ENCODE measurements around the gene PLGLB2. TPM values are rescaled to one million over a fixed set of nuclear protein-coding genes. Genes with fewer than 3 reads are reported as not detected.
"Not testable (repeated sequence)": the region's sequence is repeated elsewhere in the genome, so short reads cannot be mapped to it uniquely, and the experiment has no call there.

Gene PLGLB2
- 1 to 10 TPM; 2.0 to 7.4 (median 4.2) TPM for polyA plus RNA-seq (ENCODE audit: insufficient read length in 4 of 4)

DNA sequence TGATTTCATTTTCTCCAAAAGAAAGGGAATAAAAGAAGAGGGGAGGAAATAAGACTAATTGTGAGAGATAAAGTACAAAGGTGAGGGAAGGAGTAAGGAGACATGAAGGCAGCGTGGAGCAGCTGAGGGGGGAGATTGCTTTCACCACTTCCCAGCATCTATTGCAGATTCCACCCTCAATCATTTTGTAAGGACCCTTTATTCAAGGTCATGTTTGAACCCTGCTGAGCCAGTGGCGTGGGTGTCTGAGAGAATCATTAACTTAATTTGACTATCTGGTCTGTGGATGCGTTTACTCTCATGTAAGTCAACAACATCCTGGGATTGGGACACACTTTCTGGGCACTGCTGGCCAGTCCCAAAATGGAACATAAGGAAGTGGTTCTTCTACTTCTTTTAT lies at the start of gene PLGLB2:
Gene PLGLB2 (plus strand): TSS at position 297 of the 400 bp plus-strand sequence. CDS start 67 bp downstream, at position 364.
- DNase-seq (ENCODE audit: low read depth in 4 of 4, low spot score in 3 of 4): not testable (repeated sequence)

DNA sequence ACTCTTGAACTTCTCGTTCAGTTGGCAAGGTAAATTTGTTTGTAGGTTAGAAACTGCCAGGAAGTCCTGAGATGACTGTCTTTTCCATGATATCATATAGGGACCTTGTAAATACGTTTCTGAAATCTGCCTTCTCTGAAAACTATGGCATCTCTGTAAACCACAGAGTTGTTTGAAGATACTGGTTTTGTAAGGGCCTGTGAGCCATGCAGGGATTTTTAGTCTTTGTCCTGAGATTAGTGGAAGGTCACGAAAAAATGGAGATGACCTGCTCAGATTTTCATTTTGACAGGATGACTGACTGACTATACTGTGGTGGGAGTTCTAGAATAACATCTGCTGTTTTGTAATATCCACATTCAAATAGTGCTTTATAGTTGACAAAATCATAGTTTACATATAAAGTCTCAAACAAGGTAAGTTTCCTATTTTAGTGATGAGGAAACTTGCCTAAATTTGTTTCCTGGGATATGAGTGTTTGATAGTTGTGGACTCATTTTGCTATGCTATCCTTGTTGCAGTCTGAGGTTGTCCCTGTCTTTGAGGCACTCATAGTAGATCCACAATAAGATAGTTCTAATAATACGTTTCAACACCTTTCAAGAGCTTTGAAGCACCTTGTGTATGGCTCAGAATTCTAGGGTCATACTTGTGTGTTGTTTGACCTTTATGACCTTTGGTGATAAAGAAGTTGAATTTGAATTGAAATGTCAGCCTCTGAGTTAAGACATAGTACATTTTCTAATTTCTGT lies 43.1 kb upstream of the PLGLB2 start:
- not testable (repeated sequence) for DNase-seq (ENCODE audit: low read depth in 4 of 4, low spot score in 3 of 4)

DNA sequence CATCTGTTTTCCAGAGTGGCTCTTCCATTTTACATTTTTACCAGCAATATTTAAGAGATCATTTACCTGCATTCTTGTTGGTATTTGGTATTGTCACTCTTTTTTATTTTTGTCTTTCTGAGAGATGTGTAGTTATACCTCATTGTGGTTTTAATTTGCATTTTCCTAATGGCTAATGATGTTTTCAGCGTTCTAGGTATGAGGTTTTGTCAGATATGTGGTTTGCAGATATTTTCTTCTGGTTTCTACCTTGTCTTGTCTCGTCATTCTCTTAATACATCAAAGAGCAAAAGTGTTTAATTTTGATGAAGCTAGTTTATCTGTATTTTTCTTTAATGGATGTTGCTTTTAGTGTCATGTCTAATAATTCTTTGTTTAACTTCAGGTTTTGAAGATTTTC lies 39.5 kb upstream of the PLGLB2 start:
- not testable (repeated sequence) for DNase-seq (ENCODE audit: low read depth in 4 of 4, low spot score in 3 of 4)

DNA sequence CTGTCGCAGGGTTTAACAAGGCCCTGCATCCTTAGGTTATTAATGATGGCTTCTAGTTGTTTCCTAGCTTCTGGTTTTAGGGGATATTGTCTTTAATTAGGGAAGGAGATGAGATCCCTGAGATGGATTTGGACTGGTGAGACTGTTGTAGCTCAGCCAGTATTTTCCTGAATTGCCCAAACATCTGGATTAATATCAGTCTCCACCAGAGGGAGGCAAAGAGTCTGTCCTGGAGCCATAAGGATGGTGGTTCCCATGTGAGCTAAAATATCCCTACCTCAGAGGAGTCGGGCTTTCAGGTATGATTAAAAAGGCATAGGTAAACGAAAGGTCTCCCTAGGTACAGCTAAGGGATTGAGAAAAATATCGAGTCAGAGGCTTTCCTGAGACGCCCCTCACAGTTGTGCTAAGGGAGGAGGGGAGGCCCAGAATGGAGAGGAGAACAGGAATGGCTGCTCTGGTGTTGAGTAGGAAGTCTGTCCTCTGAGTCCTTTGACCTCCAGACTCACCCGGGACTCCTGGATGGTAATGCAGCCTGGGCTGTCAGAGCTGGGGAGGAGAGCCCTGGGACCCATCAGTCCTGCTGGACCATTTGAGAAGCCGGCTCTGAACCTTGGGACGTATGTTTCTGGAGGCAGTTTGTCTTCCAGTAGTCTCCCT lies 19.8 kb upstream of the PLGLB2 start:
- DNase-seq (ENCODE audit: low read depth in 4 of 4, low spot score in 3 of 4): not testable (repeated sequence)

DNA sequence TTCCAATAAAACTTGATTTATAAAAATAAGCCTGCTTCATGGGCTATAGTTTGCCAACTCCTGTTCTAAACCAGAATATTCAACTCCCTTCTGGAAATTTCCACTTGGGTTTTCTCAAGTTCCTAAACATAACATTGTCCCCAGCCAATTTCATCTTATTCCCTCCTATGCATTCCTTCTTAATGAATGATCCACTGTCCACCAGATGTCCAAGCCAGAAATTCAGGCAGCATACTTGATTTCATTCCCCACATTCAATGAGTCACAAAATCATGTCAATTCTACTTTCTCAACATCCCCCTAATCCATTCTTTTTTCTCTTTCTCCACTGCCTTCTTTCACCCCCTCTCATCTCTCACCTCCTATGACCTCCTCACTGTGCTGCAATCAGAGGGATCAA lies 7.0 kb upstream of the PLGLB2 start:
- DNase-seq (ENCODE audit: low read depth in 4 of 4, low spot score in 3 of 4): not testable (repeated sequence)

DNA sequence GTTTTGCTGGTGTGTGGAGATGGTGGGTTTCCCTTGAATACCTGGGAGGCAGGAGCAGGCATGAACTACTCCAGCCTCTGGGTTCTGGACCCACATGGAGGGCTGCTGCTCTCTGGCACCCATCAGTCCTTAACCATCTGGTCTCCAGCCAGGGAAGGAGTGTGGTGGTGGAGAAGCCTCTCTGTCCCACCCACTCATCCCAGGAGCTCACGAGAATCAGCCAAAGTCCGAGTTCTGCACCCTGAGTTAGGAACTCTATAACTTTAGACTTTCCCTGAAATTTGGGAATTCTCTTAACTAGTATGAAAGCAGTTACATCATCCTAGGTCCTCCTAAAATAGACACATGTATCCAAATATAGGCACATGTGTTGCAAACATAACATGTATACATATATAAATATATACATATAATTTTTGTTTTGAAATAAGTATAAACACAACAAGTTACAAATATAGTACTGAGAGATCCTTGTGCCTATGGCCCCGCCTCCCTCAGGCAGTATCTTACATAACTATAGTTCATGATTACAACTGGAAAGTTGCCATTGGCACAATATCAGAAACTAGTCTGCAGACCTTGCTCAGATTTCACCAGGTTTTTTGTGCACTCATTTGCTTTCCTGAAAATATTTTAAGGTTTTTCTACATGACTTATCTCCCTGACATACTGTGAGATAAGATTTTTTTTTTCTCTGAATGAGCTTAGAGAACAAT lies 5.3 kb upstream of the PLGLB2 start:
- DNase-seq (ENCODE audit: low read depth in 4 of 4, low spot score in 3 of 4): not testable (repeated sequence)

DNA sequence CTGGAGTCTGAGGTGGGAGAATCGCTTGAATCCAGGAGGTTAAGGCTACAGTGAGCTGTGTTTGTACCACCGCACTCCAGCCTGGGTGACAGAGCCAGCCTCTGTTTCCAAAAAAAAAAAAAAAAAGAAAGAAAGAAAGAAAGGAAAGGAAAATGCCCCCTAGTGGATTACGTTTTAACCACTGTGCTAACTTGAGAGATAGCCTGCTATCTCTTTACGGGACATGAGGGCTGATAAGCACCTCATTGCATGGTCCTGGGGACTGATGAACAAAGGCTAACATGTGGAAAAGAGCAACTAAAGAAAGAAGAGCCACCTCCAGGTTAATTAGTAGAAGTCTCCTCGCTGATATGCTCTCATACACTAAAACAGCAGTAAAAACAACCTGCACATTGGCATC lies 4.2 kb upstream of the PLGLB2 start:
- not testable (repeated sequence) for DNase-seq (ENCODE audit: low read depth in 4 of 4, low spot score in 3 of 4)

DNA sequence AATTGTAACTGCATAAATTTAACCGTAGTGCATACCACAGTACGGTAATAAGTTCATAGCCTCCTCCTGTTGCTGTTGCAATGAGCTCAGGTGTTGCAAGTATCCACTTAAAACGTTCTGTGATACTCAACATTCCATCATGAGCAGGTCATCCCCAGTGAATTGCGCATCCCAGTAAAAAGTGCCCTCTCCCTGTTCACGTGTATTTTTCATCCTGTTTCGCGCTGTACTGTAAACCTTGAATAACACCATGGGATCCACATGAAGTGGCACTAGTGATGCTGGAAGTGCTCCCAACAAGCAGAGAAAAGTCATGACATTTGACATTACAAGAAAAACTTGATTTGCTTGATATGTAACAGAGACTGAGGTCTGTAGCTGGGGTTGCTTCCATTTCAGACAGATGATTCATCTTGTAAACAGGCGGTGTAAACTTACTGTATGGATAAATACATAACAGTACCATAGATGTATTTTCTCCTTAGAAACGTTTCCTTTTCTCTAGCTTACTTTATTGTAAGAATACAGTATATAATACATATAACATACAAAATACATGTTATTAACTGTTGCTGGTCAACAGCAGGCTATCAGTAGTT lies 2.4 kb upstream of the PLGLB2 start:
- not testable (repeated sequence) for DNase-seq (ENCODE audit: low read depth in 4 of 4, low spot score in 3 of 4)

DNA sequence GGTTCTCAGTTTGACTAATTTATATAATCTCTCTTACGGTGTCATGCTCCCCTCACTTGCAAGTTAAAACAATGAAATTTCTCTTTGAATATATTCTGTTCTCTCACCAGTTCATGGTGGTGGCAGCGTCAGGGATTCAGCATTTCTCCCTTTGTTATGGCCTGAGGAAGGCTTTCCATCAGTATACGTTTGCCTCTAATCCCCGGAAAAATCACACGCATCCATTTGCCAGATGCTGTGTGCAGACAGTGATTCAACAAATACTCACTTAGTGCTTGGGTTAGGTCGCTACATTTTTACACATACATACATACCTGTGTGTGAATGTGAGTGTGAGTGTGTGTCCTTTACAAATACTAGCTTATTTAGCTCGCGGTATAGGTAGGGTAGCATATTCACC lies 637 bp downstream of the PLGLB2 start:
- DNase-seq (ENCODE audit: low read depth in 4 of 4, low spot score in 3 of 4): not testable (repeated sequence)

DNA sequence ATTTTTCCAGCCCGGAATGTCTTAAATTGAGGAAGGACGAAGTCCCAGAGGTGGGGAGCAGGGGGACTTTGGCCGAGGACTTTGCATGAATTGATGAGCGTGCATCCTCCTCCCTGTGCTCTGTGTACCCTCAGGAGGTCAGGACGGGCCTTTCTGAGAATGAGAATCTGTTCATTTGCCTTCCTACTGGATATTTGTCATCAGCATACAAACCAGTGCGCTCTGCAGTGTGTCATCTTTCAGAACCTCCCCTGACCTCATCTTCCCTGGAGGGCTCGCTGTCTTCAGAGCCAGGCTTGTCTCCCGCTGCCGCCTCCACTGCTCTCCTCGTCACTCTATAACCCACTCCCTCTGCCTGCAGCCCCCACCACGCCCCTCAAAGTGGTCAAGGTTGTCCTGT lies 2.7 kb downstream of the PLGLB2 start:
- DNase-seq (ENCODE audit: low read depth in 4 of 4, low spot score in 3 of 4): not testable (repeated sequence)

DNA sequence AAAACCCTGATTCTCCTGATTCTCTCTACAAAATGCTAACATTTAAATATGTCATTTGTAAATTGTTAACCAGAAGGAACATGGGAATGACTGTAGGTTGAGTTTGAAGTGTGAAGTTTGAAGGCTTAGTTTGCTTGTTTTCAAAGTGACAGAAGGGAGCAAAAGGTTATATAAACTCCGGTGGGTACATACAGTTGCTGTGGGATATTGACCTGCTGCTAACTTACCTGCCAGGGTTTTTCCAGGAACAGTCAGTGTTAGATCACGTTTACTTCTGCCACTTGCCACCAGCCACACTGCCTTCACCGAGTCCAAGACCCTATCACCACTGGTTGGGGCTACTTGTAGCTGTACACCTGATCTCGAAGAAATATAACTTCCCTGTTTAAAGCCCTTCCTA lies 6.9 kb downstream of the PLGLB2 start:
- DNase-seq (ENCODE audit: low read depth in 4 of 4, low spot score in 3 of 4): not testable (repeated sequence)

Other genes starting within 250 kb of the PLGLB2 start
- 1 to 10 TPM; 1.5 to 5.4 (median 2.8) TPM for gene RGPD2, start 77.7 kb downstream of the PLGLB2 start, polyA plus RNA-seq (ENCODE audit: insufficient read length in 4 of 4)

All from right renal pelvis (tissue), 4 donors.